HG03432 (cell line): ENCODE data around the gene SMYD3.
A peak's percentile ranks its signal among the peaks of the same experiment; 100 is the strongest.

Source experiments
- ATAC-seq: cut with Tn5 transposase; IDR thresholded peaks from one replicate; pipeline ENCODE4 v1.9.1; 2021; ENCODE audit warnings: mild to moderate bottlenecking, moderate library complexity; ENCODE audit not compliant: unreplicated experiment

Gene SMYD3

DNA sequence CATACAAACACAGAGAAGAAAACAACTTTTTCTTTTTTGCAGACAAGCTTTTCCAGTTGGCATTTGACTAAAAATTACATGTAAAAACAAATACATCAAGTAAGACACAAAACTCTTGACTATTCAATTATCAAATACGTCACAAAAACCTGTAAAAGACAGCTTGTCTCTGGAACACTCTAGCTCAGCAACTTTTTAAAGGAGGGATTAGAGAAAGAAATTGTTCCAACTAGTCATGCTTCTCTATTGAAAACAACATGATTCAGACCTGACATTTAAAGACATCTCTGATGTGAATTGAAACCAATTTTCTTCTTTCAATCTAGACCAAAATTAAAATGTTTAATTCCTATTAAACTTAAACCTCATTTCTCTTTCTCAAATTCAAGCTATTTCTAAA lies 30.3 kb downstream of the SMYD3 start:
- no peak for ATAC-seq

DNA sequence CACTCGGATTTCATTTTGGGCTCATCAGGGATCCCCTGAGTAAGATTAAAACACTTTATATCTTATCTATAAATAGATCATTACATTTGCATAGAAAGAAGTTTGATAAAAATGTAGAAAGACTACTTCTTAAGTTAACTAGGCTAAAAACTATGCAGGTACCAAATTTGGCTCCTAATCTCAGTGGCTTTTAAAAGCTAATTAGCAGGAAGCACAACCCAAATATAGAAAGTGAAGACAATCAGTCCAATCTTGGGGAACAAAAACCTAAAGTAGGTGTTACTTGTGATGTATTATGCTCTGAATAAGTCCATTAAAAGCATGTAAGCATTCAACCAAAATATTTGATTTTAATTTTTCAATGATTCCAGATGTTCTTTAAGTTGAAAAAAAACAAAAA lies 35.4 kb downstream of the SMYD3 start:
- ATAC-seq: no peak

DNA sequence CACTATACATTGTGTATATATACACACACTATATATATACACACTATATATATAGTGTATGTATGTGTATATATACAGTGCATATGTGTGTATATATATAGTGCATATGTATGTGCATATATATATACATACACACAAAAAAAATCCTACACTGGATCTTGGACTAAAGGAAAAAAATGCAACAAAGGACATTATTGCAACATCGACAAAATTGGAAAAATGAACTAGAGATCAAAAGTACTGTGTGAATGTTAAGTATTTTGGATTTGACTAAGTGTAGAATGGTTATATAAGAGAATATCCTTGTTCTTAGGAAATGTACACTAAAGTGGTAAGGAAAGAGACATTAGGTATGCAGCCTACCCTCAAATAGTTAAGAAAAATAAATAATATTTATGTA lies 36.5 kb downstream of the SMYD3 start:
- ATAC-seq: no peak

DNA sequence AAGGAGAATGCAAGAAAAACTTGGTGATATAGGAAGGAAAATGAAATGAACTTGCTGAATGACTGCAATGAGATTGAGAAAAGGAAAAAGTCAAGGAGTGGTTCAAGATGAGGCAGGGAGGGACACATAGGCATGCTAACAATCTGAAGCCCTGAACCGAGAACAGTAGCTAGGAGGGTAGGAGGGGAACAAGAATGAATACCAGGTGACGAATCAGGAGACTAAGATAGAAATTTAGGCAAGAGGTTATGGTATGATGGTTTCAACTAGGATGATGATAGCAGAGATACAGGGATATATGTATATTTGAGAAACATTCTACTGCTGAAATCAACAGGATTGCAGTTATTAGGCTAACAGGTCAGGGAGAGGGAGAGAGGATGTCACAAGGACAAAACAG lies 44.1 kb downstream of the SMYD3 start:
- no peak for ATAC-seq

DNA sequence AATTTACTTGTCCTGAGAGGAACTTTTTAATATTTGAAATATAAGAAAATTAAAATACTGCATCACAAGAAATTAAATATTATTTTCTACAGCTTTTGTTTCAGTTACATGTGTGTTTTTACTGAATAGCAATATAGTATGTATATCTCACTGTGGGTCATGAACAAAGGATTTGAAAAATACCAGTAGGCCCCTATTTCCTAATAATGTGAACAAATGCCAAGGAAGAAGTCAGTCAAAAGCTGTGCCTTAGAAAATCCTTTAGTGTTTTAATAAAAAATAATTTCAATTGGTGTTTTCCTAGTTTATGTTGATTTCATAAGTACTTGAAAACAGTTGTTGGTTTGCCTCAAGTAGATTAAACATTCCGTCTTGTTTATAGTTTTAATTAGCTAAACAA lies 46.7 kb downstream of the SMYD3 start:
- ATAC-seq: no peak

DNA sequence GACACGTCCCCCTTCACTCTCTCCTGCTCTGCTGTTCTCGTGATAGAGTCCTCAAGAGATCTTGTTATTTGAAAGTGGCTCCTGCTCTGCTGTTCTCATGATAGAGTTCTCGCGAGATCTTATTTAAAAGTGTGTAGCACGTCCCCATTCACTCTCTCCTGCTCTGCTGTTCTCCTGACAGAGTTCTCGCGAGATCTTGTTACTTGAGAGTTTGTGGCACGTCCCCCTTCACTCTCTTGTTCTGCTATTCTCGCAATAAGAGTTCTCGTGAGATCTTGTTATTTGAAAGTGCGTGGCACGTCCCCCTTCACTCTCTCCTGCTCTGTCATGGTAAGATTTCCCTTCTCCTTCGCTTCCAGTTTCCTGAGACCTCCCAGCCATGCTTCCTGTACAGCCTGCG lies 47.9 kb downstream of the SMYD3 start:
- ATAC-seq: no peak

DNA sequence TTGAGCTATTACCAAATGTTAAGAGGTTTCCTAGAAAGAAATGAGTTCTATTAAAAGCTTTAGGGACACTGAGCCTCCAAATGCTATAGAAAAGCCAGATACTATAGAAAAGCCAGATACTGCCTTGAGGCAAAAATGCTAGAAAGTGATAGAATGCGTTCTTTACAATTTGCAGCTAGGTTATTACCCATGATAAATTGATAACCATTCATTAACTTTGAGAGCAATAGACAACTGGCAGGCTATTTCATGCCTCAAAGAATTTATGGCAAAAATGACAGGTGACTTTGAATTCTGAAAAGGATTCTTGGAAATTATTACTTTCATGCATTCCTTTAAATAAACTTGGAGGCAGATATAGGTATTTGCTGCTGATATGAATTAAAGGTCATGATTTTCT lies 51.6 kb downstream of the SMYD3 start:
- no peak for ATAC-seq

DNA sequence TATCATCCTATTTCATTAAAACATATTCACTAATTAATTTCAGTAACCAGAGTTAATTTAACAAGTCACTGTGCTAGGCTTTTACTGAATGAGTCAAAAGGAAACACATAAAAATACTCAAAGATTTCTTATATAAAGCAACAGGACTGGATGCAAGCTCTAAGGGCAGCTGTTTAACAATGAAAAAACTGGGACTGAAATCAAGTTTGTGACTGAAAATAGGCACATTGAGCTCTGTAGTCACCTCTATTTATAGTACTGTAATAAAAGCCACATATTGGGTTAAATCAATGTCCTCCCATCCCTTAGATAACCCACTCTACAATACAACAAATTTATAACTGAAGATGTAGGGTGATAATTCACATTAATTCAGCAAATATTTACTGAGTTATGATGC lies 52.4 kb downstream of the SMYD3 start:
- ATAC-seq: no peak

DNA sequence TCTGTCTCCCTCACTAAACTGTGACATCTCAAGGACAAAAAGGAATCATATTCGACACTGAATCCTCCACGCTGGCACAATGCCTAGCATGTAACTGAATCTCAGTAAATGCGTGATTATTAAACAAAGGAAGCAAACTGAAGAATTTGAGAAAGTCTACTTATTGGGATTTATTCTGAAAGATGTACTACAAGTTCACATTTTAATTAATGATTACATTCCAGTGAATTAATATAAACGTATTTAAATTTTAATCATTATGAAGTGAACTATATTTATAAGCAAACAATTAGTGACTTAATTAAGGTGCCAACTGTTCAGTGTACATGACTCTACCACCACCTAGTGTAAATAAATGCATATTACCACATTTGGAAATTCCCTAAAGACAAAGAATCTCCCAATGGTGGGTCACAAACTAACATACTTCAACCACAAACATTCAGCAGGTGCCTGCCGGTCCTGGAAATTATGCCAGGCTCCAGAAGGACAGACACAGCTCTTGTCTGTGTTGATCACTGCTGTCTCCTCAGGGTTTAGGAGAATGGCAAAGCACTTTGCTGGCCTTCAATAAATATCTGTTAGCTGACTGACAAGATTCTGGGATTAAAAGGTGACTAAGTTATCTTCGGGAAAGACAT lies 56.3 kb downstream of the SMYD3 start:
- peak; percentile 63 for ATAC-seq

DNA sequence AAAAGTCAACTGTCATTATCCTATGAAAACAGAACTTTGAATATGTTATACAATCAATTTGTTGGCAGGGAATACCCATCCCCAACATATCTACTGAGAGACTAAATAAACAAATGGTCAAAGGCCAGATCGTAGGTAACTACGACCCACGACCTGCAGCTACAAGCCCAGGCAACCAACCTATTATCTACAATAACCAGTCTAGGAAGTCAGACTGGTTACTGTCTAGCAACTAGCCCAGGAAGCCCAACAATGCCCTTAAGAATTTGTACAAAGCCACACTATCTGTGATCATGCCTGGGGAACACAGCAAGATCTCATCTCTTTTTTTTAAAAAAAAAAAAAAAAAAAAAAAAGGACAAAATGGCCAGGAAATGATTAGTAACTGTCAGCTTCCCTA lies 58.7 kb downstream of the SMYD3 start:
- no peak for ATAC-seq

DNA sequence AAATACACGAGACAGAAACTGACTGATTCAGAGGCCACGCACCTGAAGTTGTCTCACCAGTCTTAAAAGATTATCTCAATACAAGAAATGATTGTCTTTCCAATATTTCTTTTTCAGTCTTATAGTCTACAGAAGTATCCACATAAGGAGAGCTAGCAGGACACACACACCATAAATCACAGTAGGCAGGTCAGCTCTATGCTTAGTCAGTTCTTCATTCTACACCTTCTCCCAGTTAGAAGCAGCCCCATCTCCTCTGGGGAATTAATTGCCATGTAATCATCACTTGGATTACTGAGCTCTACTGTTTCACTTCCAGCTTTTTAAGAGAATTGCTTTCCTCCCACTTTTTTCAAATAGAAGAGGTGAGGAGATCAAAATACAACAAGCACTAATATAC lies 59.6 kb downstream of the SMYD3 start:
- no peak for ATAC-seq

DNA sequence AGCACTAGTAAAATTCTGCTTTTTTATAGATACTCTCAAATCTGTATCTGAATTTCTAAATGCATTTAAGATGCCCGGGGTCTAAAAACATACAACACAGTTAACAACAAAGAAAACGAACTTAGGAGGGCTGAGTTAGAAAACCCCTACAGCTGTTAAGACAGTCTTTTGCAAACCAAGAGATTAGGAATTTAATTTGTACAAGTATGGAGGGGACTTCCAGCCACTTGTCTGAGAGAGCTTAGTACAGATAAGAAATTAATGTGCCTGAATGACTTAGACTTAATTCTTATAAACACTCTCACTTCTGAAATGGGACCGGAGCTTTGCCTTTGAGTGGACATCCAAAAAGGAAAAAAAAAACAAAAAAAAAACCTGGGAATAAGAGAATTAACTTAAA lies 61.6 kb downstream of the SMYD3 start:
- no peak for ATAC-seq

DNA sequence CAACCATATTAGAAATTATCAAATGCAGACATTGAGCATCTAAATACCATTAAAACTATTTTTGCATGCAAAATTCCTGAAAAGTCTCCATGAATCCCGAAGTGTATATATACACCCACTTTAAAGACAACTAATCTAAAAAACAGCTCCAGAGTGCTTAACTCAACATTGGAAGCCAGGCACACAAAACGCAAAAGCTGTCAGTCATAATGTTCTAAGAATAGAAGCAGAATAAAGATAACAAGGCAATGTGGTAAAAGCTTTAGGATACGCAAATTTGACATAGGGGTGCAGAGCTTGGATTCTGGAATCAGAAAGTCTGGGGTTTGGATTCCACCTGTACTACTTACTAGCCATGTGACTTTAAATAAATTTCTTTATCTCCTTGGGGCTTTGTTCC lies 62.5 kb downstream of the SMYD3 start:
- ATAC-seq: no peak

DNA sequence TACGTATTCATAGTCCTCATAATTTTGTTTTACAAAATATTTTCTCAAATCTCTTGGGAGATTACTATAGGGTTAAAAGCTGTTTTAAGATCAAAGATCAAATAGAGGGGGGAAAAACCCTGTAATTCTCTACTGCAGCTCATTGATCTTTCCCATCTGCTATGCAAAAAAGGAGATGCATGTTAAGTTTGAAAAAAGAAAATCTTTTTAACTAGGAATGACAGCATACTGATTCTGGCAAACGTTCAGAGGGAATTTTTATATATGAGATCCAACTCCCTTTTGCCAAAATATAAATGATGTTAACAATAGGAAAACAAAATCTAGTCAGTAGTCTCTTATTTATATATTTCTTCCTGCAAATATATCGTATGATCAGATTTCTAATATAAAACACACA lies 69.1 kb downstream of the SMYD3 start:
- no peak for ATAC-seq

DNA sequence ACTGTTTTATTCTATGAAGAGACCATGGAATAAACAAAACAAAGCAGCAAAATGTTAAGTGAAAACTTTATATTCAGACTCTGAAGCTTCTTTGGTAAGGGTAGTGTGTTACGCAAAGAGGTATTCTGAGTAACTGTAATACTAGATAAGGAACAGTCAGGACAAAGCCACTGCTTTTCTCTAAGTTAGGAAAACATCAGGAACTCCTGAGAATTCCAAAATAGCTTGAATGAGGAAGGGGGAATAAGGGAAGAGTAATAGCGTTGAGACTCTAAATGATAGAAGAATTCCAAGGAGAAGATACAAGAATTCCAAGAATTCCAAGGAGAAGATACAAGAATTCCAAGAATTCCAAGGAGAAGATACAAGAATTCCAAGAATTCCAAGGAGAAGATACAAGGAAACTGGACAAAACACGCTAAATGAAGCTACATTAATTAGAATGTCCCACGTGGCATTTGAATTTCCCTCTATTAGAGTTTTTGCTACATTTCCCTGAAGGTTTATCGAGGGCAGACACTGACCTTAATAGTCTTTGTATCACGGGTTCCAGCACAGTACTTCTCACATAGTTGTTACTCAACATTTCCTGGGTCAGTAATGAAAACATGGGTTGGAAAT lies 71.5 kb downstream of the SMYD3 start:
- no peak for ATAC-seq

DNA sequence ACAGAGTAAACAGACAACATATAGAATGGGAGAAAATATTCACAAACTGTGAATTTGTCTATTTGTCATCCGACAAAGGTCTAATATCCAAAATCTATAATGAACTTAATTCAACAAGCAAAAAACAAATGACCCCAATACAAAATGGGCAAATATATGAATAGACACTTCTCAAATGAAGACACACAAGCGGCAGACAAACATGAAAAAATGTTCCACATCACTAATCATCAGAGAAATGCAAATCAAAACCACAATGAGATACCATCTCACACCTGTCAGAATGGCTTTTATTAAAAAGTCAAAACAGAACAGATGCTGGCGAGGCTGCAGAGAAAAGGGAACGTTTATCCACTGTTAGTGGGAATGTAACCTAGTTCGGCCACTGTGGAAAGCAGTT lies 72.7 kb downstream of the SMYD3 start:
- no peak for ATAC-seq

DNA sequence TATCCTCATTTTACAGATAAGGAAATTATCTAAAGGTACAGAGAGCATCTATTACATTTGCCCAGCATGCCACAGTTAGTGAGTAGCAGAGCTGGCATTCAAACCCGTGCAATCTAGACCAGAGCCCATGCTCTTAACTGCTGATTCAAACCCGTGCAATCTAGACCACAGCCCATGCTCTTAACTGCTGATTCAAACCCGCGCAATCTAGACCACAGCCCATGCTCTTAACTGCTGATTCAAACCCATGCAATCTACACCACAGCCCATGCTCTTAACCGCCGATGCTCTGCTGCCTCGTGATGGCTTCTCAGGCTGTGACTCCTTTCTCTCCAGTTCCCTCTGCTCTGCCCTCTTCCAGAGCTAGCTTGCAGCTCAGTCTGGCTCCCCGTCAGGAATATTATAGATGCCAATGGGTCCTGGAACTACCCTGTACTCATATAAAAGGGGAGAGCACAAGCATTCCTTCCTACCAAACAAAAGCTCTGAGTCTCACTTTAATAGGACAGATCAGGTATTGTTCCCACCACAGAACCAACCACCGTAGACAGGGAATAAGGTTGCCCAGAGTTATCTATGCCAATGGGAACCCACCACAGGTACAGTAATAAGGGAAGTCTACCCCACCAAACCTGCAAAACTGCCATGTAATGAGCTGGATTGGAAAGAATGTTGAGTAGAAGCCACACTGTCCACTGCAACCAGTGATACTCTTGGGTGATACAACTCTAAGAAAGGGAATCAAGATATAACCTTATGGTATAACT lies 78.4 kb downstream of the SMYD3 start:
- ATAC-seq: no peak

DNA sequence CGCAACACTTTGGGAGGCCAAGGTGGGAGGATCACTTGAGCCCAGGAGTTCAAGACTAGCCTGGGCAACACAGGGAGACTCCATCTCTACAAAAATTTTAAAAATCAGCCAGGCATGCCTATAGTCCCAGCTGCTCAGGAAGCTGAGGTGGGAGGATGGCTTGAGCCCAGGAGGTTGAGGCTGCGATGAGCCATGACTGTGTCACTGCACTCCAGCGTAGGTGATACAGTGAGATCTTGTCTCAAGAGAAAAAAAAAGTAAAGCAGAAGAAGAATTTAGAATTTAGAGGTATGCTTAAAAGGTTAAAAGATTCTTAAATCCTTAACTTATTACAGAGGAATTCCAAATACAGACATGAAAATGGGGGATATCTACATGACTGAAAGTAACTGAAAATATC lies 79.5 kb downstream of the SMYD3 start:
- ATAC-seq: no peak

DNA sequence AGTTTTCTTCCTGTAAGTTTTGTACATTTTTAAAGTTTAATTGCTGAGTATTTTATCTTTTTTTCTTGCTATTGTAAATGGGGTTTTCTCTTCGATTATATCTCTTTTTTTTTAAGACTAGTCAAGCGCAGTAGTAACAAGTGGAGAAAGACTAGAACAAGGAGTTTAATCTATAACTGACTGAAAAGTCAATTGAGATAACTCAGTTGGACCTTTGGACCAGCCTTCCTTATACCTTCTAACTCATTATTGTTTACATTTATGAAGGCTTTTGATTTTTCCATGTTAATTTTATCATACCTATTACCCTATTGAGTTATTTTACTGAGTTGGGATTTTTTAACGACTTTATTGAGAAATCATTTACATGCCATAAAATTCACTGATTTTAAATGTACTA lies 81.2 kb downstream of the SMYD3 start:
- no peak for ATAC-seq

DNA sequence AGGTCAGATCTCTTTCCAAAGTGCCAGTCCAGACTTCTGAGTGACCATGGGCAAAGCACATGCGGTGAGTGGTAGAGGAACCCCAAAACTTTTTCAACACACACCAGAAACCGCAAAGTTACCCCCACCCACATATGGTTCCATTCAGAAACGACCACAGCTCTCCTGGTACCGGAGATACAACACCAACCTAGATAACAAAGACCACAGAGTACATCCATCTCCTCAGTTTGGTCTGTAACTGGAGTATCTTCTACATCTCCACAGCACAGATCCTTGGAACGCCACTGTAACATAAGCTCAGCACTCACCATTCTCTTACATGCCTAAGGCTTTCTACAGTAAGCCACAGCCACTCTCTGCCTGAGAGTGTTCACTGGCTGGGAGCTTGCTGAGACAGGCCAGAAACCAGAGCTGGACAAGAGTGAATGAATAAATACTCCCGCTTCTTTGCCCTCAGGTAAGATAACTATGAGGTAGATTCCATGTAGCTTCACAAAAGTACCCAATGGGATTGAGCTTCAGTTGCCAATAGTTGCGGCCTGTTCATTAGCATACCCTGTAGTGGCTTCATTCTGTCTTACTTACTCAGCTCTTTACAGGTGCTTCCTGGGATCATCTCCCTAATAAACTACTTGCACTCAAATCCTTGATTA lies 81.8 kb downstream of the SMYD3 start:
- ATAC-seq: no peak

DNA sequence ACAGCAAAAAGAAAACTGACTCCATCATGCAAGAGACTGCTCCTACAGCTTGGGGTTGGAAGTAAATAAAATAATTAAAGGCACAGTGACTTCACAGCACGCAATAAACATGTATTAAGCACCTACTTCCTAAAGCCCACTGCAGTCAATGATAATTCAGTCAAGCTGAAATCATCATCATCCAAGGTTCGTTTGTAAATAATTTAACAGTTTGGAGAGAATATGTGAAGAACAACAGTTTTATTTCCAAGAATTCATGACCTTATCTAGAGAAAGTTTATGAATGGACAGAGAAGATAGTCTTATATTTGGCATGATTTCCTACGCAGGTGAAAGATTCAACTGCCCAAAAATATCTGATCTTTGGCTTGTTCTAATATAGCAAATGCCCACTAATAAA lies 86.8 kb downstream of the SMYD3 start:
- ATAC-seq: no peak
